Measurements from ENCODE around the gene ATOH8.

The ATOH8 gene

GRCh38 chr2:85754313-85755095 is 713 bp downstream of the ATOH8 start:
- peak; percentile 7 for DNase-seq (ENCODE audit: low read depth)

DNA sequence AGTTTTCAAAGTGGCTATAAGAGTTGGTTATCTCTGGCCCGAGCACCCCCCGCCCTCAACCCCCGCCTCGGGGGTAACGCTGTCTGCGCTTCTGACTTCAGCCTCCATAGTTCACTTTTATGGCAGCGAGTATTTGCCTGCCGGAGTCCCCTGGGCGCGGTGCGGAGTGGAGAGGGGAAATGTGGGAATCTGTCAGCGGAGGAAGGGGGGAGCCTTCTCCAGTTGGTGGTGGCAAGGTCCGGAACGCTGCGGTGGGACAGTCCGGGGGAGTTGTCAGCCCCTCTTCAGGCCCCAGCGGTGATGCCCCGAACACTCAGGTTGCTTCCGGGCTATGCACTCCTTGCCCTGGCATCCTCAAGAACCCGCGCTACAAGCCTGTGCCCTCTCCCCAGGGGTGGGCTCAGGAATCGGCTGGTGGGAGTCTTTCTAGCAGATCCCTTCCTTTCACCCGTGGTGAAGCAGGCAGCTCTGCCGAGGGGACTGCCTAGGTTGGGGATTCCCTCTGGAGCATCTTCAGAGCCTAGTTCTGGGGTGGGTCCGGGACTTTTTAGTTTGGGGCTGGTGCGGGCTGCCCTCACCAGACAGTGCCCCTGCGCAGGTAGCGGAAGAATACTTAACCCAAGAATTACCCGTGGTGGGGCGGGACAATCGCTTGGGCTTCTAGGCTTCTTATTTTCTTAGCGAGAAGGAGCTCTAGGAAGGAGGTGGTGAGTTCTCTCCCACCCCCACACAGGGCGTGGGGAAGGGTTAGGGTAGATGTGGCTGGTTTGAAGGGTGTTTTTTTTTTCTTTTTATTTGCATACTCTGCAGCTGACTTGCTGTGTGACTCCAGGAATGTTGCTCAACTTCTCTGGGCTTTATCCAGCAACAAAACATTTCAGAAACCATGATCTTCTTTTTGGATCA is 1.6 kb downstream of the ATOH8 start:
- no peak for DNase-seq (ENCODE audit: low read depth)

- DNase-seq (ENCODE audit: low read depth), result no peak
Observed at GRCh38 chr2:85756195-85756594, 2.4 kb downstream of the ATOH8 start.

GRCh38 chr2:85756822-85757435 is 3.1 kb downstream of the ATOH8 start:
- no peak for DNase-seq (ENCODE audit: low read depth)

DNA sequence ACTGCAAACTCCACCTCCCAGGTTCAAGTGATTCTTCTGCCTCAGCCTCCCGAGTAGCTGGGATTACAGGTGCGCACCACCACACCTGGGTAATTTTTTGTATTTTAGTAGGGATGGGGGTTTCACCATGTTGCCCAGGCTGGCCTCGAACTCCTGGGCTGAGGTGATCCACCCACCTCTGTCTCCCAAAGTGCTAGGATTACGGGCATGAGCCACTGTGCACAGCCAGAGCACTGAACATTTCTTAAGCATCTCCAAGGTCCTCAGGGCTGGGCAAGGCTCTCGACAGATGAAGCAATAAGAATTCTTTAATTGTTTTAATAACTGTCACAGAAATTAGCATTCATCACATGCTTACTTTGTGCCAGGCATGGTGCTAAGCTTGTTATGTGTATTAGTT is 4.1 kb downstream of the ATOH8 start:
- DNase-seq (ENCODE audit: low read depth), result no peak

DNA sequence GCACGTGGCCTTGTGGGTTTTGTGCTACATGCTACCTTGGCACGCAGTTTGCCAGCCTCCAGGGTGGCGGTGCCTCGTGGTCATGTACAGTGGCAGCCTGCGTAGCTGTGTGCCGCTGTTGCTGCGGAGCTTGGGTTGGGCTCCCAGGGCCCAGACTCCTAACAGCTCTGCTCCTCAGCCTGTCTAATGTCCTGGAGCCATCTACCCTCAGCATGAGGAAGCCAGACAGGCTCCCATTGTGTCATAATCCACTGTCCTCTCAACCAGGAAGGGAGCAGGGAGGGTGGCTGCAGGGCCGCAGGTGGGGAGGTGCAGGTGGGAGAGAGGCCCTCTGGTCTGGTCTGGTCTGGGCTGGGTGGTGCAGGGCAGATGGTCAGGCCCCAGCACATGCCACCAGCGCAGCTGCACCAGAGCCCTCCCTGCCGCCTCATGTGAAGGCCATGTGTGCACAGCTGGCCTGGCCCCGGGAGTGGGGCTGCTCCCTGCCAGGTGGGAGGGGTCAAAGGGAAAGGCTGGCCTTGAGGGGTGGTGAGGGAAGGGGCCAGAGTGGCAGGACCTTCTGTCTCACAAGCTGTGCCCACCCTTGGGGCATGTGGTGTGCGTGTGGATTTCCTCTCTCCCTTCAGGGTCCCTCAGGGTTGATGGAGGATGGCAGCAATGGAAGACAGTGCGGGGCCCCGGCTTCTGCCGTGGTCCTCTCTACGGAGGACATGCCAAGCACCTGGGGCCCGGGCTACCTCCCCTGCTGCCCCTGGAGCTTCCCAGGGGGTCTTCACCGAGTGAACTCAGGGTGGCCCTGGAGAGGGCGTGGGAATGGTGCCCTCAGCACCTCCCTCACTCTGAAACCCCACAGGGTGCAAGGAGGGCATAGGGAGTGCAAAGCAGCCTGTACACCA is 4.8 kb downstream of the ATOH8 start:
- no peak for DNase-seq (ENCODE audit: low read depth)

DNA sequence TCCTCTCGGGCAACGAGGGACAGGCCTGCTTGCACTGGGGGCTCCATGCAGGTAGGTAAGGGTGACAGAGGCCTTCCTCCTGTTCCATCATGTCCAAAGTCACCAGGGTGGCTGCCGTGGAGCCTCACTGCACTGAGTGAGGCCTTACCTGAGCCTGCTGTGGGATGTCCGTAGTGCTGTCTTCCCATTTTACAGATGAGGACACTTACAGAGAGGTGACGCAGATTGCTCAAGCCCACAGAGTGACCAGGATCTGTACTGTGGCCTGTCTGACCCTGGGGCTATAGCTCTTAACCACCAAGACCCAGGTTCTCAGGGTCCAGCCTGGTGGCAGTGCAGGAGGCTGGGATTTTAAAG is 5.4 kb downstream of the ATOH8 start:
- DNase-seq (ENCODE audit: low read depth), result no peak

DNA sequence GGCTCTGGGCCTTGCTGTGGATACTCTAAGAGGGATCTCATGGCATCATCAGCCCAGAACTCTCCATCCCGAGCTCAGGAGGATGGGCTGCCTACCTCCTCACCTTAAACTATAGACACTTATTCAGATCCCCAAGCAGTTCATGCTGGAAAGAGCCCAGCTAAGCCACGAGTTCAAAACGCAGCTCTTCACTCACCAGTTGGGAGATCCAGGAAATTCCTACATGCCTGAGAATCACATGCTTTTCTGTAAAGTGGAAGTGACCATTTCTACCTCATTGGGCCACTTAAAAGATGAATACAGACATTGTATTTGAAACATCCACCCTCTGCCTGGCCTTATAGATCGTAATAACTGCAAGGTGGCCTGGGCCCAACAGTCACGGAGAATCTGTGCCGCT is 6.6 kb downstream of the ATOH8 start:
- no peak for DNase-seq (ENCODE audit: low read depth)

DNA sequence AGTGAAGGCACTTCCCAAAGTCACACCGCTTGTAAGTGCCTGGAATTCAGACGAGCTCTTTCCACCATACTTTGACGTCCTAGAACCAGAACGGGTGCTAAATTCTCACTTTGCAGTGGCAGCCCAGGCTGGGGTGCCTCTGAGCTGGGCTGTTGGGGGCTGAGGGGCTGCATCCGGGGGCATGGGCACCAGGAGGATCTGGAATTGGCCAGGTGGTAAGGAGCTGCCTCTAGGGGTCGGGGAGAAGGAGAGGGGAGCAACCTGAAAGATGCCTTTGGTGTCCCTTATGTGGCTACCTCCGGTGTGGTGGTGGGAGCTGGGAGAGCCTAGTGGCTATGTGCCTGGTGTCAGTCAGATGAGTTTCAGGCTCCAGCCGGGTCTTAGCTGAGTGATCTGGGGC is 7.1 kb downstream of the ATOH8 start:
- no peak for DNase-seq (ENCODE audit: low read depth)

DNA sequence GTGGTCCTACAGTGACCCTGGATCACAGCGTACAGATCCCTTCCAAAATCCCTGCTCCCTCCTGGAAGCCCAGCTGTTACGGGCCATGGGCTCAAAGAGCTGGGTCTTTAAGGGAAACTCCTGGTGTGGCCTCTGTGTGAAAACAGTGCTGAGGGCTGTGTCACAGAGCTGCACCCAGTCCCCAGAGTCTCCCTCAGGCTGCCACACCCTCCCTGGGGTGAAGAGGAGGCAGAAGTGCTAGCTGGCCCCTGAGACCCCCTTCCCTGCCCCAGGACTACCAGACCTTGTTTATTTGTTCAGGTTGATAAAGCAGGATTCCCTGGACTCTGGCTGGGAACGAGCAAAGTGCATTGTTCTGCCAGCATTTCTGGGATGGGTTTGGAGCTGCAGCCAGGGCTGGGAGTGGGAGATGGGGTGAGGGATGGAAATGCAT is 7.7 kb downstream of the ATOH8 start:
- no peak for DNase-seq (ENCODE audit: low read depth)

DNA sequence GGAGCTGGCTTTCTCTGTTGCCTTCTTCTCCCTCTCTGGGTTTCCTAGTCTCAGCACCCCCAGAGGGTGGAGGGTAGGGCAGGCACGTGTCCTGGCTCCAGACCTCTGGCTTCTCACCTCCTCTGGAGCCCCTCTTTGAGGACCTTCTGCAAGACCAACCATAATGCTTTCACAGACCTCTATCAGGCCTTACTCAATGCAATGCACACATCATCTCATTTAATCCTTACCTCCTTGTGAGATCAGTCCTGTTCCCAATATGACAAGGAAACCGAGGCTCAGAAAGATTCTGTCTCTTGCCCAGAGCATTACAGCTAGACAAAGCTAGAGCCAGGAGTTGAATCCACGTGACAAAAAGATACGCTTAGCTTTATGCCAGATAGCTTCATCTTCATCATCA is 8.2 kb downstream of the ATOH8 start:
- DNase-seq (ENCODE audit: low read depth), result no peak

DNA sequence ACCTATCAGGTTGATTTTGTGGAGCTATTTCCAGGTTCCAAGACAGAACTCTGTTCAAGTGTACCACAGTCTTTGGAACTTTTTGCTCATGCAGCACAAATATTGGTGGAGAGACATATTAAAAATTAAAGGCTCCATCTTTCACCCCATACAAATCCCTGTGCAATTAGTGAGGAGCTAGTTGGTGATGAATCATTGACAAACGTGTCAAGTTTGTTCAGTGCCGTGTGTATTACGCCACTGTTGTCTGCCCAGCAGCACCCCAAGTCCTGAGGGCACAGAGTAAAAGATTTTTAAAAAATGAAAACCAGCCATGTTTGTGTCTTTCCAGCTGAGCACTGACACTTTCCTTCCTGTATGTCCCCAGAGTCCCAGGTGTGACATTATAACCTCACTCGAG is 9.3 kb downstream of the ATOH8 start:
- DNase-seq (ENCODE audit: low read depth), result no peak

GRCh38 chr2:85763831-85764230 is 10.0 kb downstream of the ATOH8 start:
- no peak for DNase-seq (ENCODE audit: low read depth)

GRCh38 chr2:85765081-85765731 is 11.4 kb downstream of the ATOH8 start:
- DNase-seq (ENCODE audit: low read depth), result no peak

GRCh38 chr2:85766229-85766628 is 12.4 kb downstream of the ATOH8 start:
- no peak for DNase-seq (ENCODE audit: low read depth)

GRCh38 chr2:85767803-85768665 is 14.2 kb downstream of the ATOH8 start:
- no peak for DNase-seq (ENCODE audit: low read depth)

GRCh38 chr2:85768713-85769112 is 14.9 kb downstream of the ATOH8 start:
- DNase-seq (ENCODE audit: low read depth), result no peak

GRCh38 chr2:85769236-85769982 is 15.6 kb downstream of the ATOH8 start:
- DNase-seq (ENCODE audit: low read depth), result no peak

DNA sequence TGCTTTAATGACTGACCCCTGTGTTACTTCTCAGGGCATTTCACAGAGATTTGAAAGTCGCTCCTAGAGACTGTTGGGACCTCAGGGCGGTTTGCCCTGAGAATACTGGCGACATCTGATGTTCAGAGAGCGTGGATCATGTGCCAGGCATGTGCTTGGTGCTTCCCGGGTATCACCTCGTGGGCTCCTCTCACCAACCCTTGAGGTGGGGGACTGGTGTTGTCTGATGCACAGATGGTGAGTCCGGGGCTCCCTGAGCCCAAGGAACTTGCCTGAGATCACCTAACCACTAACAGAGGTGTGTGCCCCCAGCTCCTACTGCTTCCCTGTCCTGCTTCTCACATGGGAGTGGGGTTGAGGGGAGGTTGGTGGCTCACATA is 16.2 kb downstream of the ATOH8 start:
- no peak for DNase-seq (ENCODE audit: low read depth)

DNA sequence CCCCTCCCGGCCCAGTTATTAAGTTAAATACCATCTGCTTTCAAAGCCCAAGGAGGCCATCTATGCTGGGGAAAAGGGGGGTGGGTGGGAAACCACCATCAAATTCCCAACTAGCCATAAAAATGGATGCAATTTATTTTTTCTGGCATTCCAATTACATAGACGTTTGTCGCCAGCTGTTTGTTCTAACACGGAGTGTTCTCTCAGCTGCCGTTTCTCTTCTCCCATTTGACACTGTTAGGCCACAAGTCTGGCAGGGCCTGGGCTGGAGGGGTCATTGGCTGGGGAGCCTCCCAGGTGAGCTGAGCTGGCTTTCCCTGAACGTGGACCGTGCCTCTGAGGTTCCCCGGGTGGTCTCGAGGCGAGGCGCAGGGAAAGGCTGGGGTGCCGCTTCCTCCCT is 16.6 kb downstream of the ATOH8 start:
- no peak for DNase-seq (ENCODE audit: low read depth)

All from stimulated activated CD8-positive, alpha-beta memory T cell treated with anti-CD3 and anti-CD28 coated beads, Interleukin-15, amount 100 ng/mL, for 24 hours (primary cell).